Measurements from ENCODE around the gene TNRC6C. TPM values are rescaled to one million over a fixed set of nuclear protein-coding genes. Genes with fewer than 3 reads are reported as not detected.

Gene TNRC6C
- total RNA-seq, result 12.4 TPM

DNA sequence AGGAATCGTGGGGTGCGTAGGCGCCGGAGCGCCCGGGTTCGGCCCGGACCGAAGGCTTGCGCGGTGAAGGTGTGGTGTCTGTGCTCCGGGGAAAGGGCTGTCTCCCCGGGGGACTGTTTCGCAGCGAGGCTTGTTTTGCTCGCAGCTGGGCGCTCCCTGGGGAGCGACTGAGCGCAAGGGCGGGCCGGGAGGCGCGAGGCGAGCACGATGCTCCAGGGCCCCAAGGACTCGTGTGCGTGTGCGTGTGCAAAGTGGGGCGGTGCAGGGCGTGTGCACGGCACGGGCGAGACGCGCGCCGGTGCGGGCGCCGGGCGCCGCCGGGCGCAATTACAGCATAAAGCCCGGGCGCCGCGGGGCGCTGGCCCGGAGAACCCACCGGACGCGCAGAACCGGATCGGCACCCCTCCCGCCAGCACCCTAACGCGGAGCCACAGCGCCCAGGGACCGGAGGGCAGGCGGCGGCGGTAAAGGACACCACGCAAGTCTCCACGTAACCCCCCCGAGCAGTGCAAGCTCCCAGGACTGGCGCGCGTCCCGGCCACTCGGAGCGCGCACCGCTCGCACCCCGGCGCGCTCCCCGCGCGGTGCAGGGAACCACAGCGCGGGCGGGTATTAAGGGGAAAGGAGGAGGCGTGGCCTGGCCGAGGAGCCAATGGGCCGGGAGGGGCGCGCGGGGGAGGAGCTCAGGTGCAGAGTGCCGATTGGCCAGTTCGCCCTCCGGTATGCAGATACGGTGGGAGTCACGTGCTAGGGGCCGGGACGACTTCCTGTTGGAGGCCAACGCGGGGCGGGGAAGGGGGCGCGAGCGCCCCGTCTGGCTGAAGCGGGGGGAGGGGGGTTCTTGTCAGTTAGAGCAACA lies at the start of gene TNRC6C:
Gene TNRC6C (plus strand): TSS at position 847 of the 859 bp plus-strand sequence. CDS start 45,504 bp downstream, outside the sequence.
- peak within 1 kb of the TSS; percentile 65 for H3K4me3 ChIP-seq (ENCODE audit: low read length)
- H3K4me1 ChIP-seq (ENCODE audit: insufficient read depth, low read length), result peaks cover 40% of the 10 kb centered on the region
- peaks cover 44% of the 10 kb centered on the region for H3K27me3 ChIP-seq (ENCODE audit: insufficient read depth, low read length)
- no peaks in the 10 kb centered on the region for H3K9me3 ChIP-seq (ENCODE audit: low read depth, low read length)

DNA sequence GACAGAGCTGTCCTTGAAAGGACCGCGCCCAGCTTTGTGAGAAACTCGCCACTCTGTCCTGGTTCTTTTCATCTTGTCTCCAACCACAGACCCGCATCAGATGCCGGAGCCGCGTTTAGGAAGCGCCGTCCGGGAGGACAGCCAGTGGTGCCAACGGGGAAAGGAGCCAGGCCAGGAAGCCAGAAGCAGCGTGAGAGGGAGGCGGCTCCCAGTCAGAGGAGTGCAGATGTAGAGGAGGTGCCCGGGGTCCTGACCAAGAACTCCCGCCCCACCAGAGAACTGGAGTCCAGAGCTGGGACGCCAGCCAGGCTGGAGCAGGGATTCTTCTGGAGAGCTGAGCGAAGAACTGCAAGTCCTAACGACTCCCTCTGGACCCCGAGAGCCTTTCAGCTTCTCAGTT lies 49.3 kb upstream of the TNRC6C start:
- Histone ChIP-seq H3K4me3 (ENCODE audit: low read length) (no peak overlapping the region), H3K4me1 (ENCODE audit: insufficient read depth, low read length) (no peaks in the 10 kb centered on the region), H3K27me3 (ENCODE audit: insufficient read depth, low read length) (peaks cover 11% of the 10 kb centered on the region), H3K9me3 (ENCODE audit: low read depth, low read length) (no peaks in the 10 kb centered on the region)

- Histone ChIP-seq H3K9me3 (ENCODE audit: low read depth, low read length) (no peaks in the 10 kb centered on the region), H3K4me1 (ENCODE audit: insufficient read depth, low read length) (no peaks in the 10 kb centered on the region), H3K4me3 (ENCODE audit: low read length) (no peak overlapping the region), H3K27me3 (ENCODE audit: insufficient read depth, low read length) (peaks cover 17% of the 10 kb centered on the region)
These were observed 48.7 kb upstream of the TNRC6C start for GRCh38 chr17:77909816-77910215.

GRCh38 chr17:77914385-77915254 lies 43.9 kb upstream of the TNRC6C start:
- Histone ChIP-seq H3K4me1 (ENCODE audit: insufficient read depth, low read length) (peaks cover 15% of the 10 kb centered on the region), H3K9me3 (ENCODE audit: low read depth, low read length) (no peaks in the 10 kb centered on the region), H3K27me3 (ENCODE audit: insufficient read depth, low read length) (peaks cover 48% of the 10 kb centered on the region), H3K4me3 (ENCODE audit: low read length) (no peak overlapping the region)

DNA sequence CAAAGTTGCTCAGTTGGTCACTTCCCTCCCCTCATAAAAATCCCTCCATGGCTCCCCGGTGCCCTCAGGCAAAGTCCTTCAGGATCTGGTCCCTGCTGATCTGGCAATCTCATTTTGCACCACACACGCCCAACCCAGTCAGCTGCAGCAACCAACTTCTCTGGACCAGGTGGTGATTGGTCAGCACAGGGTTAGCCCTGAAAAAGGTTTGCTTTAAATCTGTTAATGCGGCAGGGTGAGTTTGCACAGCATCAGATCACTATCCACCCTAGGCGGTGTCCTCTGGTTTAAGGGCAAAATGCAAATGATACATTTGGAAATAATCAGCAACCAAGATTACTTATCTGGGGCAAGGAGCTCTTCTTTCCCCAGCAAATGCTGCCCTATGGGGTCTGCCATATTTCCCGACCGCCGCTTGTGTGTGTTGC lies 42.9 kb upstream of the TNRC6C start:
- H3K9me3 ChIP-seq (ENCODE audit: low read depth, low read length), result no peaks in the 10 kb centered on the region
- peaks cover 15% of the 10 kb centered on the region for H3K4me1 ChIP-seq (ENCODE audit: insufficient read depth, low read length)
- H3K4me3 ChIP-seq (ENCODE audit: low read length), result no peak overlapping the region
- H3K27me3 ChIP-seq (ENCODE audit: insufficient read depth, low read length), result peaks cover 52% of the 10 kb centered on the region

- Histone ChIP-seq H3K4me3 (ENCODE audit: low read length) (no peak overlapping the region), H3K4me1 (ENCODE audit: insufficient read depth, low read length) (peaks cover 15% of the 10 kb centered on the region), H3K9me3 (ENCODE audit: low read depth, low read length) (no peaks in the 10 kb centered on the region), H3K27me3 (ENCODE audit: insufficient read depth, low read length) (peaks cover 56% of the 10 kb centered on the region)
These were observed 42.2 kb upstream of the TNRC6C start for GRCh38 chr17:77916264-77916663.

- Histone ChIP-seq H3K9me3 (ENCODE audit: low read depth, low read length) (no peaks in the 10 kb centered on the region), H3K27me3 (ENCODE audit: insufficient read depth, low read length) (peaks cover 60% of the 10 kb centered on the region), H3K4me3 (ENCODE audit: low read length) (no peak overlapping the region), H3K4me1 (ENCODE audit: insufficient read depth, low read length) (peaks cover 15% of the 10 kb centered on the region)
These were observed 41.6 kb upstream of the TNRC6C start for GRCh38 chr17:77916703-77917481.

DNA sequence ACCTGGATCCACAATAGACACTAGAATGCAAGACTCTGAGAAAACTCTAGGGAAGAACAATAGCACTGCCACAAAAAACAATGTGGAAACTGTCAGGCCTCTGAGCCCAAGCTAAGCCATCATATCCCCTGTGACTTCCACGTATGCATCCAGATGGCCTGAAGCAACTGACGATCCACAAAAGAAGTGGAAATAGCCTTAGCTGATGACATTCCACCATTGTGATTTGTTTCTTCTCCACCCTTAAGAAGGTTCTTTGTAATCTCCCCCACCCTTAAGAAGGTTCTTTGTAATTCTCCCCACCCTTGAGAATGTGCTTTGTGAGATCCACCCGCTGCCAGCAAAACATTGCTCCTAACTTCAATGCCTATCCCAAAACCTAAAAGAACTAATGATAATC lies 39.2 kb upstream of the TNRC6C start:
- peaks cover 65% of the 10 kb centered on the region for H3K27me3 ChIP-seq (ENCODE audit: insufficient read depth, low read length)
- no peaks in the 10 kb centered on the region for H3K9me3 ChIP-seq (ENCODE audit: low read depth, low read length)
- H3K4me3 ChIP-seq (ENCODE audit: low read length), result no peak overlapping the region
- peaks cover 15% of the 10 kb centered on the region for H3K4me1 ChIP-seq (ENCODE audit: insufficient read depth, low read length)

DNA sequence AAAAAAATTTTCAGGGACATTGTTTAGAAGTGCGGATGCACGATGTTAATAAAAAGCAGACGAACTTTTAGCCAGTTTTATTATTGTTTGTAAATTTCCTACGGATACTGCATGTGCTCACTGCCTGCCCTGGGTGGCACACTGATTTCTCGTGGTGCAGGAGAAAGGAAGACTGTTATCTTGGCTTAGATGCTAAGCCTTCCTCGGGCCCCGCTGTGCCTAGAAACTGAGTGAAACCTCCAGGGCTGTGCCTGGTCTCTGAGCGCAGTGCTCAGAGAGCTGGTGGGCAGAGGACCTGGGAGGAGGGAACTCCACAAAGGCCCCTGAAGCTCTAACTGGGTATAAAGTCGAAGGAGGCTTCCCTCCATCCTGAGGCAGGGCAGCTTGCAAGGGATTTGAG lies 35.4 kb upstream of the TNRC6C start:
- H3K9me3 ChIP-seq (ENCODE audit: low read depth, low read length), result no peaks in the 10 kb centered on the region
- no peaks in the 10 kb centered on the region for H3K4me1 ChIP-seq (ENCODE audit: insufficient read depth, low read length)
- H3K27me3 ChIP-seq (ENCODE audit: insufficient read depth, low read length), result peaks cover 32% of the 10 kb centered on the region
- no peak overlapping the region for H3K4me3 ChIP-seq (ENCODE audit: low read length)

DNA sequence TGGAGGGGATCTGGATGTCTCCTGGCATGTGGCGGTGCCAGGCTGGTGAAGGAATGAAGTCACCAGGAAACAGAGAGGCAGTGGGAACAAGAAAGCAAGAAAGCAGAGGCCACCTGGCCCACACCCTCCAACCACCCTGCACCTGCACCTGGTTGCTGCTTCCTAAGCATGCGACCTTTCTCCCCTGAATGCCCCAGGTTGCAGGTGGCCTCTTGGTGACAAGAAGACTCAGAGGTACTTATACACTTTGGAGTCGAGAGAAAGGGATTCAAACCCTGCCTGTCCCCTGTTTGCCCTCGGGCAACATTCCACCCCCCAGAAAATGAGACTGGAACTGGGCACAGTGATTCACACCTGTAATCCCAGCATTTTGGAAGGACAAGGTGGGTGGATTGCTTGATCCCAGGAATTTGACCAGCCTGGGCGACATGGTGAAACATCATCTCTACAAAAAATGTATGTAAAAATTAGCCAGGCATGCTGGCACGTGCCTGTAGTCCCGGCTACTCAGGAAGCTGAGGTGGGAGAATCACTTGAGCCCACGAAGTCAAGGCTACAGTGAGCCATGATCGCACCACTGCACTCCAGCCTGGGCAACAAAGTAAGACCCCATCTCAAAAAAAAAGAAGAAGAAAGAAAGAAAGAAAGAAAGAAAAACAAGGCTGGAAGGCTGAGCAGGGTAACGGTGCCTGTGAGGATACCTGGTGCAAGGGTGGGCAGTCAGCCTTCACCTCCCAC lies 34.6 kb upstream of the TNRC6C start:
- Histone ChIP-seq H3K9me3 (ENCODE audit: low read depth, low read length) (no peaks in the 10 kb centered on the region), H3K4me3 (ENCODE audit: low read length) (no peak overlapping the region), H3K27me3 (ENCODE audit: insufficient read depth, low read length) (peaks cover 29% of the 10 kb centered on the region), H3K4me1 (ENCODE audit: insufficient read depth, low read length) (no peaks in the 10 kb centered on the region)

- Histone ChIP-seq H3K4me1 (ENCODE audit: insufficient read depth, low read length) (no peaks in the 10 kb centered on the region), H3K9me3 (ENCODE audit: low read depth, low read length) (no peaks in the 10 kb centered on the region), H3K4me3 (ENCODE audit: low read length) (no peak overlapping the region), H3K27me3 (ENCODE audit: insufficient read depth, low read length) (peaks cover 21% of the 10 kb centered on the region)
These were observed 33.7 kb upstream of the TNRC6C start for GRCh38 chr17:77924757-77925336.

GRCh38 chr17:77925831-77926543 lies 32.5 kb upstream of the TNRC6C start:
- Histone ChIP-seq H3K9me3 (ENCODE audit: low read depth, low read length) (no peaks in the 10 kb centered on the region), H3K27me3 (ENCODE audit: insufficient read depth, low read length) (peaks cover 18% of the 10 kb centered on the region), H3K4me1 (ENCODE audit: insufficient read depth, low read length) (no peaks in the 10 kb centered on the region), H3K4me3 (ENCODE audit: low read length) (no peak overlapping the region)

GRCh38 chr17:77926981-77927380 lies 31.5 kb upstream of the TNRC6C start:
- H3K4me3 ChIP-seq (ENCODE audit: low read length), result no peak overlapping the region
- no peaks in the 10 kb centered on the region for H3K9me3 ChIP-seq (ENCODE audit: low read depth, low read length)
- H3K27me3 ChIP-seq (ENCODE audit: insufficient read depth, low read length), result peaks cover 13% of the 10 kb centered on the region
- H3K4me1 ChIP-seq (ENCODE audit: insufficient read depth, low read length), result no peaks in the 10 kb centered on the region
